ENCODE results near the gene NRG2. TPM values are rescaled to one million over a fixed set of nuclear protein-coding genes. Genes with fewer than 3 reads are reported as not detected.

Gene NRG2
- total RNA-seq, 4 donors from 2014 or later = 0.80 TPM; not detected in 3

DNA sequence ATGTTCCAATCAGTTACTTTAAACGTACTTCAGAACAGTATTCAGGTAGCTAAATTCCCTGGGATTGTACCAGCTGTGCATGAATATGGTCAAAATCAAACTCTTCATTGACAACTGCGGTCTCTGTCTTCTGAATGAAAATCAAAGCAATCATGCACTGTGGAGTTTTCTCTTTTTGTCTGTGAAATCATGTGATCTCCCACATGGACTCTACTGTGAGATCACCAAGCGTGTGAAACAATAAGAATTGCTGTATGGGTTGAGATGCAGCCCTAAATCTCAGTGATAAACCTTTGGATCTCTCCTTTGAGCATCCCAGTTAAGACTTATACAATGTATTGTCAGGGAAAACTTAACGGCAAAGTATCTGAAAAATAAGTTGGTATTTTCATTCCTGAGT lies 6.1 kb downstream of the NRG2 start:
- no peak for DNase-seq
- no peak for TF ChIP-seq POLR2A (IDR thresholded peaks at IDR 0.05)
- TF ChIP-seq, protein P1, sequence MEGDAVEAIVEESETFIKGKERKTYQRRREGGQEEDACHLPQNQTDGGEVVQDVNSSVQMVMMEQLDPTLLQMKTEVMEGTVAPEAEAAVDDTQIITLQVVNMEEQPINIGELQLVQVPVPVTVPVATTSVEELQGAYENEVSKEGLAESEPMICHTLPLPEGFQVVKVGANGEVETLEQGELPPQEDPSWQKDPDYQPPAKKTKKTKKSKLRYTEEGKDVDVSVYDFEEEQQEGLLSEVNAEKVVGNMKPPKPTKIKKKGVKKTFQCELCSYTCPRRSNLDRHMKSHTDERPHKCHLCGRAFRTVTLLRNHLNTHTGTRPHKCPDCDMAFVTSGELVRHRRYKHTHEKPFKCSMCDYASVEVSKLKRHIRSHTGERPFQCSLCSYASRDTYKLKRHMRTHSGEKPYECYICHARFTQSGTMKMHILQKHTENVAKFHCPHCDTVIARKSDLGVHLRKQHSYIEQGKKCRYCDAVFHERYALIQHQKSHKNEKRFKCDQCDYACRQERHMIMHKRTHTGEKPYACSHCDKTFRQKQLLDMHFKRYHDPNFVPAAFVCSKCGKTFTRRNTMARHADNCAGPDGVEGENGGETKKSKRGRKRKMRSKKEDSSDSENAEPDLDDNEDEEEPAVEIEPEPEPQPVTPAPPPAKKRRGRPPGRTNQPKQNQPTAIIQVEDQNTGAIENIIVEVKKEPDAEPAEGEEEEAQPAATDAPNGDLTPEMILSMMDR (IDR thresholded peaks at IDR 0.05) = no peak
- no peak overlapping the region for H3K27ac ChIP-seq
- peaks cover 0 to 8% (median 3%) of the 10 kb centered on the region in 4 donors for H3K4me1 ChIP-seq
- no peak overlapping the region for H3K4me3 ChIP-seq
- H3K27me3 ChIP-seq = no peaks in the 10 kb centered on the region
- H3K36me3 ChIP-seq = no peaks in the 10 kb centered on the region
- no peaks in the 10 kb centered on the region for H3K9me3 ChIP-seq

DNA sequence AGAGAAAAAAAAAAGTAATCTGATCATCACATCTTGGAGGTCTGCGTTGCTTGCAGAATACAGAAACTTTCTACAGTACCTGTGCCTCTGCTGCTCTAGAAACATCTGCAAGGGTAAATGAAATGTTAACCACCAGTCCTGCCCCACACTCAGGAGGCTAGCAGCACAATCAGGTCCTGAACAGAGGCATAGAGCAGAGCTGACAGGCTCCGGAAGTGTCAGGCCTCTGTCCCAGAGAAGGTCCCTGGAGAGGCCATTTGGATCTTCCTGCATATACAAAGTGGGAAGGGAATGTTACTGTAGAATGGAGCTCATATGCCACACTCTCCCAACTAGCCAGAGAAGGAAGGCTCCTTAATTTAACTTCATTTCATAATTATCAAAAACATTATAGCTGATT lies 7.2 kb downstream of the NRG2 start:
- Histone ChIP-seq H3K27me3 (no peaks in the 10 kb centered on the region), H3K4me3 (no peak overlapping the region), H3K27ac (no peak overlapping the region), H3K36me3 (no peaks in the 10 kb centered on the region), H3K4me1 (no peaks in the 10 kb centered on the region), H3K9me3 (no peaks in the 10 kb centered on the region)
- no peak for DNase-seq
- no peak for TF ChIP-seq POLR2A (IDR thresholded peaks at IDR 0.05)
- TF ChIP-seq, protein P1 (IDR thresholded peaks at IDR 0.05) = no peak

DNA sequence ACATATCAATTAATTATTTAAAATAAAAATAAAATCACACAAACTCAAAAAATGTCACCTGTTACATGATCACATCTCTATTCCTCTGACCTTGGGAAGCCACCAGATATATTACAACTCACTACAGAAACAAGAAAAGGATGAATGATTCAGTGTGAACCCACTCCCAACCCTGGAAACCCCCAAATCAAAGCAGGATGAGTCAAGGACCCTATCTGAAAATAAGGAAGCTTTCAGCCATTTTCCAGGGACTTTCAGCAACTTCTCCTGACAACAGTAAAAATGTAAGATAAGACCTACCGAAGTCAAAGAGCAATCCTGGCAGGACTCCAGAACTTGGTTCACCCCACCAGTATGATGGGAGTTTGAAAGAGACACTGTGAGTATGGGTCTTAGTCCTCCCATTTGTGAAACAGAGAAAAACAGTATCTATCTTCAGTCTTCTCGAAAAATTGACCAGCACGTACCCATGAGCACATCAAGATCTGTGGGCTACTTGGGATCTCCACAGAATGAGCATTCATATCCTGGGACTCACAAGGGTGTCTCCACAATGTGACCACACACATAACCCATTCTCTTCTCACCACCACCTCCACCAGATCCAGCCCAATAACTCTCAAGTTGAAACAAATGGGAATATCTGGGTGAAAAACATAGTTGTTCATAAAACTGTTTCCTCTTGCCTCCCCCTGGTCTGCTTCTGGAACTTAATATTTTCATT lies 9.9 kb downstream of the NRG2 start:
- no peak for TF ChIP-seq POLR2A (IDR thresholded peaks at IDR 0.05)
- TF ChIP-seq, protein P1 (IDR thresholded peaks at IDR 0.05) = no peak
- H3K9me3 ChIP-seq = no peaks in the 10 kb centered on the region
- no peaks in the 10 kb centered on the region for H3K4me1 ChIP-seq
- DNase-seq = no peak
- H3K36me3 ChIP-seq = no peaks in the 10 kb centered on the region
- H3K4me3 ChIP-seq = no peak overlapping the region
- H3K27ac ChIP-seq = no peak overlapping the region
- no peaks in the 10 kb centered on the region for H3K27me3 ChIP-seq

DNA sequence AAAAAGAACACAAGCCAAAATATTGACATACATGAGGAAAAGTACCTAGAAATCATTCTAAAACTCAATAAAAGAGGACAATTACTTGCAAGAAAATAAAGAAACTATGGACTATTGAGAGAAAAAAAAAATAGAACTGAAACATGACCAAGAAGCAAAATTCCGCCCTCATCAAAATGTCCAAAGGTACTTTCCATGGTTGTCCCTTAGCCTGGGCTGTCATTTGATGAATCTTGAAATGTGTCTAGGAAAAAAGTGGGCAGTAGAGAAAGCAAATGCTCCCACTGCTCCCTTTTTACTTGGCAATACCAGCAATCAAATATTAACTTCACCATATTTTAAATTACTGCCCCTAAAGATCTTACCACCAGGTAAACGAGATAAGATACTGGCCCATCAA lies 10.8 kb downstream of the NRG2 start:
- Histone ChIP-seq H3K27me3 (no peaks in the 10 kb centered on the region), H3K4me1 (no peaks in the 10 kb centered on the region), H3K36me3 (no peaks in the 10 kb centered on the region), H3K9me3 (no peaks in the 10 kb centered on the region), H3K27ac (no peak overlapping the region), H3K4me3 (no peak overlapping the region)
- DNase-seq = no peak
- no peak for TF ChIP-seq POLR2A (IDR thresholded peaks at IDR 0.05)
- TF ChIP-seq, protein P1 (IDR thresholded peaks at IDR 0.05) = no peak

DNA sequence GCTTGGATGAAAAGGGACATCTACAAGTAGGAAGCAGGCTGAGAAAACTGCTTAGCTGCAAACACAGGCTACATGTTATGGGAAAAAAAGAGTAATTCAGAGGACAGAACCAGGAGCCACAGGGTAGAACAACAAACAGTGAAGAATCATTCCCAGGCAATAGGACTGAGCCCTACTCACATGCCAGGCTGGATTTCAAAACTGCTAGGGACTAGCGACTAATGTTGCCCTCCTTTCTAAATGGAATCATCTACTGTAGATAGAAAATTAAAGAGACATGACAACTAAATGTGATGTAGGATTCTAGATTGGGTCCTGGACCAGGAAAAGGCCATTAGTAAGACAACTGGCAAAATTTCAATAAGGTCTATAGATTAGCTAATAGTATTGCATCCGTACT lies 15.3 kb downstream of the NRG2 start:
- H3K27me3 ChIP-seq = no peaks in the 10 kb centered on the region
- H3K4me3 ChIP-seq = no peak overlapping the region
- no peaks in the 10 kb centered on the region for H3K9me3 ChIP-seq
- H3K36me3 ChIP-seq = no peaks in the 10 kb centered on the region
- DNase-seq = no peak
- H3K27ac ChIP-seq = no peak overlapping the region
- H3K4me1 ChIP-seq = no peaks in the 10 kb centered on the region
- TF ChIP-seq POLR2A (IDR thresholded peaks at IDR 0.05) = no peak
- TF ChIP-seq, protein P1 (IDR thresholded peaks at IDR 0.05) = no peak
